H1 (cell line): Measurements from ENCODE around the gene CACNA2D3. TPM values are rescaled to one million over a fixed set of nuclear protein-coding genes. Genes with fewer than 3 reads are reported as not detected.

Experiments
- CTCF ChIA-PET: fragments of 300-600 bp; sonication (Branson Sonifier 250); formaldehyde crosslinking; loops from one replicate; lab custom pipeline; 2021; ENCODE audit not compliant: partially characterized antibody; lab: Charles Lee
- POLR2A ChIA-PET: fragments of 300-600 bp; sonication (Branson Sonifier 250); formaldehyde crosslinking; loops from one replicate; lab custom pipeline; 2021; ENCODE audit warnings: inconsistent platforms; ENCODE audit not compliant: partially characterized antibody; lab: Charles Lee
- DNase-seq, 2 experiments: peaks; one replicate each; pipeline versions ENCODE4 v3.0.0 to v3.0.0-alpha.2; 2010 to 2022; ENCODE audit warnings: low spot score in 2 of 2, low read depth in 1 of 2, mixed read lengths in 1 of 2
- FAIRE-seq: peaks from 2 replicates; lab custom pipeline; 2011; peaks lifted over from hg19 to GRCh38; lab: Jason Lieb, UNC
- H2AFZ ChIP-seq: 2 replicates; pipeline ENCODE4 v1.8.1; 2012; ENCODE audit warnings: low read length, inconsistent platforms
- H2AK5ac ChIP-seq: 2 replicates; pipeline ENCODE4 v1.6.1; 2013; ENCODE audit warnings: low read depth, low read length
- H2BK120ac ChIP-seq: replicated peaks from 2 replicates; pipeline ENCODE3; 2013; ENCODE audit warnings: low read depth, low read length, inconsistent platforms
- H2BK12ac ChIP-seq: 2 replicates; pipeline ENCODE4 v1.6.1; 2013; ENCODE audit warnings: low read depth, low read length
- H2BK15ac ChIP-seq: 2 replicates; pipeline ENCODE4 v1.6.1; 2013; ENCODE audit warnings: low read length
- H2BK20ac ChIP-seq: 2 replicates; pipeline ENCODE4 v1.6.1; 2013; ENCODE audit warnings: low read length
- H2BK5ac ChIP-seq: 2 replicates; pipeline ENCODE4 v1.6.1; 2013; ENCODE audit warnings: low read depth, low read length
- H3K14ac ChIP-seq: 2 replicates; pipeline ENCODE4 v1.6.1; 2013; ENCODE audit warnings: inconsistent platforms; ENCODE audit not compliant: insufficient read length
- H3K18ac ChIP-seq: 2 replicates; pipeline ENCODE4 v1.6.1; 2013; ENCODE audit warnings: low read length; ENCODE audit errors: extremely low read depth
- H3K23ac ChIP-seq: 2 replicates; pipeline ENCODE4 v1.6.1; 2013; ENCODE audit warnings: inconsistent platforms; ENCODE audit not compliant: insufficient read length
- H3K23me2 ChIP-seq: 2 replicates; pipeline ENCODE4 v1.6.1; 2013; ENCODE audit warnings: low read depth, low read length
- H3K27ac ChIP-seq: 2 replicates; pipeline ENCODE4 v1.6.1; 2011; ENCODE audit warnings: low read depth, low read length, inconsistent platforms
- H3K27me3 ChIP-seq, 4 experiments: replicated peaks in 1 of 4; 1 replicate in 1 of 4; 2 replicates in 3 of 4; pipeline versions ENCODE4 v1.6.1 to v1.8.1; 2011 to 2013; ENCODE audit warnings: low read length in 3 of 4, mild to moderate bottlenecking in 3 of 4, inconsistent platforms in 2 of 4, mixed read lengths in 2 of 4, moderate library complexity in 1 of 4; ENCODE audit not compliant: control insufficient read depth in 3 of 4, insufficient read depth in 3 of 4; ENCODE audit errors: extremely low read depth in 1 of 4
- H3K36me3 ChIP-seq, 4 experiments: 2 replicates each; pipeline versions ENCODE4 v1.6.1 to v1.8.1; 2011 to 2013; ENCODE audit warnings: mild to moderate bottlenecking in 4 of 4, low read length in 3 of 4, moderate library complexity in 2 of 4, control low read depth in 1 of 4, inconsistent platforms in 1 of 4; ENCODE audit not compliant: insufficient read depth in 4 of 4, control insufficient read depth in 2 of 4
- H3K4ac ChIP-seq: replicated peaks from 2 replicates; pipeline ENCODE3; 2013; ENCODE audit warnings: low read length, low read depth, mixed read lengths, inconsistent platforms; ENCODE audit not compliant: insufficient read length
- H3K4me1 ChIP-seq, 4 experiments: replicated peaks in 1 of 4; 1 replicate in 1 of 4; 2 replicates in 3 of 4; pipeline versions ENCODE4 v1.6.1 to v1.8.1; 2011 to 2013; ENCODE audit warnings: low read length in 3 of 4, inconsistent platforms in 2 of 4, mixed read lengths in 1 of 4; ENCODE audit not compliant: insufficient read depth in 4 of 4, control insufficient read depth in 3 of 4
- H3K4me2 ChIP-seq, 2 experiments: 2 replicates each; pipeline versions ENCODE4 v1.6.1 to v1.8.1; 2011 to 2013; ENCODE audit warnings: low read depth in 2 of 2, low read length in 2 of 2, control low read depth in 1 of 2, inconsistent platforms in 1 of 2, mild to moderate bottlenecking in 1 of 2; ENCODE audit not compliant: insufficient read depth in 1 of 2
- H3K4me3 ChIP-seq, 4 experiments: fragments of 200-600, 300-600 bp in 1 of 4; sonication (generic), shearing (Covaris generic), sonication (Bioruptor Twin) in 1 of 4; 2 replicates each; pipeline versions ENCODE4 v1.5.1 to v1.8.1; 2011 to 2016; ENCODE audit warnings: low read length in 4 of 4, low read depth in 3 of 4, control low read depth in 2 of 4, inconsistent platforms in 2 of 4, mild to moderate bottlenecking in 2 of 4, mixed read lengths in 1 of 4, moderate library complexity in 1 of 4; ENCODE audit not compliant: insufficient read depth in 2 of 4; ENCODE audit errors: extremely low read depth in 1 of 4
- H3K56ac ChIP-seq: replicated peaks from 2 replicates; pipeline ENCODE3; 2013; ENCODE audit warnings: low read depth, mild to moderate bottlenecking, mixed read lengths, low read length, inconsistent platforms; ENCODE audit not compliant: insufficient read length
- H3K79me1 ChIP-seq: 2 replicates; pipeline ENCODE4 v1.6.1; 2013; ENCODE audit warnings: low read depth, low read length, control low read depth
- H3K79me2 ChIP-seq, 2 experiments: 2 replicates each; pipeline versions ENCODE4 v1.6.1 to v1.8.1; 2012 to 2013; ENCODE audit warnings: low read length in 2 of 2, mild to moderate bottlenecking in 2 of 2, inconsistent platforms in 1 of 2; ENCODE audit not compliant: insufficient read depth in 2 of 2, control insufficient read depth in 1 of 2
- H3K9ac ChIP-seq, 4 experiments: replicated peaks in 1 of 4; 1 replicate in 1 of 4; 2 replicates in 3 of 4; pipeline versions ENCODE4 v1.6.1 to v1.8.1; 2011 to 2013; ENCODE audit warnings: low read depth in 3 of 4, low read length in 3 of 4, control low read depth in 2 of 4, mild to moderate bottlenecking in 2 of 4, moderate library complexity in 2 of 4, inconsistent platforms in 1 of 4; ENCODE audit errors: extremely low read depth in 1 of 4
- H3K9me3 ChIP-seq, 2 experiments: 2 replicates each; pipeline versions ENCODE4 v1.6.1 to v1.8.1; 2012 to 2013; ENCODE audit warnings: mild to moderate bottlenecking in 2 of 2, moderate library complexity in 2 of 2, control low read depth in 1 of 2, inconsistent platforms in 1 of 2, low read depth in 1 of 2, low read length in 1 of 2, mixed read lengths in 1 of 2; ENCODE audit not compliant: insufficient read depth in 2 of 2
- H4K20me1 ChIP-seq, 2 experiments: replicated peaks in 1 of 2; 2 replicates each; pipeline versions ENCODE3 to v1.8.1; 2011 to 2013; ENCODE audit warnings: inconsistent platforms in 2 of 2, low read length in 2 of 2, mild to moderate bottlenecking in 1 of 2; ENCODE audit not compliant: insufficient read depth in 2 of 2, control insufficient read depth in 1 of 2
- H4K5ac ChIP-seq: 2 replicates; pipeline ENCODE4 v1.6.1; 2013; ENCODE audit warnings: low read length, low read depth, mixed read lengths, inconsistent platforms; ENCODE audit not compliant: insufficient read length
- H4K8ac ChIP-seq: 2 replicates; pipeline ENCODE4 v1.8.0; 2013; ENCODE audit warnings: mild to moderate bottlenecking, moderate library complexity, low read length, inconsistent platforms; ENCODE audit not compliant: insufficient read depth; ENCODE audit errors: extremely low read depth
- H4K91ac ChIP-seq: replicated peaks from 2 replicates; pipeline ENCODE3; 2013; ENCODE audit warnings: low read length, mixed read lengths, inconsistent platforms; ENCODE audit not compliant: insufficient read length
- BRCA1 ChIP-seq: IDR thresholded peaks from 2 replicates; pipeline ENCODE4 v1.6.1; 2012; ENCODE audit warnings: low read depth, low read length, improper control_type of control experiment
- FOSL1 ChIP-seq: IDR thresholded peaks from 2 replicates; pipeline ENCODE4 v1.6.1; 2011; ENCODE audit warnings: mild to moderate bottlenecking, low read depth, low read length, moderate library complexity; ENCODE audit not compliant: insufficient read depth
- RXRA ChIP-seq: IDR thresholded peaks from 2 replicates; pipeline ENCODE4 v1.6.1; 2011; ENCODE audit warnings: low read depth, mild to moderate bottlenecking, low read length, moderate library complexity; ENCODE audit not compliant: insufficient read depth
- SP1 ChIP-seq: IDR thresholded peaks from 2 replicates; pipeline ENCODE4 v1.6.1; 2011; ENCODE audit warnings: low read depth, low read length
- SP4 ChIP-seq: IDR thresholded peaks from 2 replicates; pipeline ENCODE4 v1.6.1; 2012; ENCODE audit warnings: low read length, inconsistent platforms
- SUZ12 ChIP-seq: fragments of 200-600 bp; sonication (generic); IDR thresholded peaks from 2 replicates; pipeline ENCODE4 v1.6.1; 2012; ENCODE audit warnings: mild to moderate bottlenecking, inconsistent platforms, low read length, moderate library complexity, mixed read lengths
- WGBS, 2 experiments: shearing (Covaris generic) in 1 of 2; methylation state at CpG; one replicate each; pipeline versions ENCODE4 v1.1.6 to v1.1.7; 2013 to 2015; ENCODE audit warnings: low lambda C conversion rate in 2 of 2, mixed read lengths in 2 of 2, inconsistent platforms in 1 of 2, low coverage in 1 of 2, missing lambda C conversion rate in 1 of 2; ENCODE audit not compliant: insufficient replicate concordance in 2 of 2, insufficient coverage in 1 of 2, insufficient read length in 1 of 2; ENCODE audit errors: extremely low coverage in 1 of 2, missing lambda C conversion rate in 1 of 2; 5-methylcytosine and 5-hydroxymethylcytosine counted together
- polyA plus RNA-seq, 7 experiments: library from polyadenylated mRNA; depleted of rRNA in 3 of 7; stranded (reverse) in 5 of 7; unstranded in 2 of 7; fragments of >200 nt in 5 of 7; fragments of 200-250 nt in 2 of 7; gene quantifications; 1 replicate in 5 of 7; 2 replicates in 1 of 7; 4 replicates in 1 of 7; pipeline versions ENCODE4 v1.2.1 to v1.2.3, GENCODE V29; 2011 to 2013; ENCODE audit warnings: missing spikeins in 2 of 7, mixed read lengths in 2 of 7
- total RNA-seq: library from RNA; stranded (reverse); fragmentation: NEBNext Ultra II Directional; extraction: Animal tissue kit (Norgen Biotek cat#: 25700); gene quantifications from 2 replicates; pipeline ENCODE4 v1.2.1, GENCODE V29; 2021

The CACNA2D3 gene
- total and polyA plus RNA-seq, 2 of the 8 experiments (the other 6 are each of a cell fraction or from before 2014, with no cell fraction given), result 1.5 to 1.8 TPM

DNA sequence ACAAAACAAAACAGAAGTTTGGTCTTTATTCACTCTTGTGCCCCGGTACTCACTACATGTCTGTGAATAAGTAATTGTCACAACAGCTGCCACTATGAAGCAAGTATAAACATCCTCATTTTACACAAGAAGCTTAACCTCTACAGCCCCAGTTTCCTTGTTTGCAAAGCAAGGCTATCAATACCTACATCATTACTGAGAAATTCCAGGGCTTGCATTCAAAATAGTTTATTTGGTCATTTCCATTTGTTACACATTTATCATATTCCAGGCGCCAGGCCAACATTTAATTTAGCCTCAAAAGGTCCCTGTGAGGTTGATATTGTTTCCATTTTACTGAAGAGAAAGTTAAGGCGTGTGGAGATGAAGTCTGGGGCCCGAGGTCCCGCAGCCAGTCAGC is 966.9 kb downstream of the CACNA2D3 start:
- H3K79me2 ChIP-seq, result no peaks in the 10 kb centered on the region
- H4K91ac ChIP-seq, result no peak overlapping the region
- POLR2A ChIA-PET, result interaction anchor here (0.6 kb wide), 1 partner anchor 46 kb away, joined by 3 read pairs; no protein-coding TSS in a partner anchor
- H3K36me3 ChIP-seq, result no peaks in the 10 kb centered on the region
- no peak overlapping the region for H3K14ac ChIP-seq
- no peak overlapping the region for H3K27ac ChIP-seq
- H3K56ac ChIP-seq, result no peak overlapping the region
- no peak overlapping the region; the same call in 1 of the 2 replicates for H4K8ac ChIP-seq
- no peaks in the 10 kb centered on the region for H3K4me1 ChIP-seq
- H2BK20ac ChIP-seq, result no peak overlapping the region
- H4K20me1 ChIP-seq, result no peaks in the 10 kb centered on the region
- H2BK120ac ChIP-seq, result no peak overlapping the region
- H3K23me2 ChIP-seq, result no peaks in the 10 kb centered on the region
- DNase-seq (no peak), FAIRE-seq (no peak)
- H2AK5ac ChIP-seq, result no peak overlapping the region
- H4K5ac ChIP-seq, result no peak overlapping the region
- CTCF ChIA-PET, result no interaction called here
- 74% methylated on average over 5 of the region's 5 CpGs; no CpG with 5 or more reads in 1 of the 2 experiments for WGBS, 2 experiments
- no peak overlapping the region for H2BK12ac ChIP-seq
- H3K18ac ChIP-seq, result no peak overlapping the region
- TF ChIP-seq SP1, result no peak
- TF ChIP-seq BRCA1, result no peak
- no peak for TF ChIP-seq SUZ12
- no peak for TF ChIP-seq SP4
- no peak for TF ChIP-seq RXRA
- TF ChIP-seq FOSL1, result no peak
- H3K27me3 ChIP-seq, result no peaks in the 10 kb centered on the region
- no peak overlapping the region for H3K9ac ChIP-seq
- no peak overlapping the region for H3K23ac ChIP-seq
- no peak overlapping the region for H2BK15ac ChIP-seq
- no peak overlapping the region for H3K4ac ChIP-seq
- H3K79me1 ChIP-seq, result no peaks in the 10 kb centered on the region
- no peak overlapping the region for H3K4me2 ChIP-seq
- H3K9me3 ChIP-seq, result no peaks in the 10 kb centered on the region
- H3K4me3 ChIP-seq, result no peak overlapping the region
- no peak overlapping the region for H2BK5ac ChIP-seq
- H2AFZ ChIP-seq, result no peak overlapping the region
